Activated CD8-positive, alpha-beta memory T cell treated with anti-CD3 and anti-CD28 coated beads for 4 hours (primary cell): ENCODE results near the gene CUEDC1.

ENCODE experiments used
- DNase-seq, 2 donors: peaks; one replicate each; pipeline ENCODE4 v3.0.0-alpha.2; 2020; ENCODE audit warnings: low read depth in 2 of 2

The CUEDC1 gene

GRCh38 chr17:57955183-57955931, at the start of gene CUEDC1:
TSS of gene CUEDC1 (minus strand) at chr17:57955412. CDS start at chr17:57885564, 69,848 bp downstream.
- peak in 1 of 2 donors; percentile 15 for DNase-seq

- DNase-seq = no peak
These were observed 48.8 kb upstream of the CUEDC1 start for GRCh38 chr17:58004060-58004459.

- no peak for DNase-seq
These were observed 47.8 kb upstream of the CUEDC1 start for GRCh38 chr17:58002973-58003372.

GRCh38 chr17:58002154-58002948, 47.1 kb upstream of the CUEDC1 start:
- DNase-seq = no peak

GRCh38 chr17:58001461-58002124, 46.4 kb upstream of the CUEDC1 start:
- DNase-seq = no peak

- DNase-seq = no peak
These were observed 44.3 kb upstream of the CUEDC1 start for GRCh38 chr17:57999496-58000017.

- DNase-seq = no peak
These were observed 43.8 kb upstream of the CUEDC1 start for GRCh38 chr17:57999010-57999495.

- DNase-seq = no peak
These were observed 42.0 kb upstream of the CUEDC1 start for GRCh38 chr17:57997085-57997809.

- DNase-seq = peak in 1 of 2 donors; percentile 13
These were observed 40.1 kb upstream of the CUEDC1 start for GRCh38 chr17:57995076-57995956.

GRCh38 chr17:57994436-57994835, 39.2 kb upstream of the CUEDC1 start:
- no peak for DNase-seq

- DNase-seq = no peak
These were observed 38.5 kb upstream of the CUEDC1 start for GRCh38 chr17:57993471-57994365.

GRCh38 chr17:57991537-57991936, 36.3 kb upstream of the CUEDC1 start:
- DNase-seq = no peak

- no peak for DNase-seq
These were observed 34.8 kb upstream of the CUEDC1 start for GRCh38 chr17:57990037-57990436.

GRCh38 chr17:57988301-57989250, 33.4 kb upstream of the CUEDC1 start:
- DNase-seq = peak in 1 of 2 donors; percentile 41

- DNase-seq = peak; percentile 47 to 59
These were observed 32.5 kb upstream of the CUEDC1 start, which contains the start of gene VEZF1 for GRCh38 chr17:57987581-57988300. TSS of gene VEZF1 (minus strand) at chr17:57988254. CDS start at chr17:57988111, 143 bp downstream.

GRCh38 chr17:57986841-57987580, 31.8 kb upstream of the CUEDC1 start:
- DNase-seq = peak in 1 of 2 donors; percentile 20

GRCh38 chr17:57985675-57985974, 30.4 kb upstream of the CUEDC1 start:
- no peak for DNase-seq
